GM12878 (cell line): ENCODE measurements around the gene RAD51B. TPM values are rescaled to one million over a fixed set of nuclear protein-coding genes. Genes with fewer than 3 reads are reported as not detected.

Experiments used
- E2F4 ChIP-seq: IDR thresholded peaks from 2 replicates; pipeline ENCODE4 v1.6.1; 2012; ENCODE audit warnings: low read depth, low read length, improper control_type of control experiment
- ELK1 ChIP-seq: IDR thresholded peaks from 2 replicates; pipeline ENCODE4 v1.6.1; 2012; ENCODE audit warnings: low read depth, low read length, improper control_type of control experiment
- MYB ChIP-seq: fragments of 150-350 bp; IDR thresholded peaks from 2 replicates; pipeline ENCODE4 v1.6.1; 2014; ENCODE audit warnings: mild to moderate bottlenecking, low read depth, low read length, borderline replicate concordance
- MYC ChIP-seq: IDR thresholded peaks from 2 replicates; pipeline ENCODE4 v1.6.1; 2011; ENCODE audit warnings: mild to moderate bottlenecking, low read length, moderate library complexity, inconsistent platforms; ENCODE audit not compliant: insufficient read depth, insufficient replicate concordance, insufficient read length, severe bottlenecking
- NR2C2 ChIP-seq: IDR thresholded peaks from 2 replicates; pipeline ENCODE4 v1.6.1; 2011; ENCODE audit warnings: borderline replicate concordance, low read depth; ENCODE audit not compliant: control insufficient read depth, insufficient read length
- PRDM15 ChIP-seq: fragments of 450-650 bp; formaldehyde crosslinking; IDR thresholded peaks from 2 replicates; pipeline ENCODE4 v1.4.0; 2020; ENCODE audit warnings: mild to moderate bottlenecking, moderate library complexity
- SMAD1 ChIP-seq: fragments of 450-650 bp; IDR thresholded peaks from 2 replicates; pipeline ENCODE4 v1.6.1; 2018; ENCODE audit warnings: mild to moderate bottlenecking, low read depth; ENCODE audit not compliant: partially characterized antibody
- SREBF1 ChIP-seq: IDR thresholded peaks from 2 replicates; pipeline ENCODE4 v1.6.1; 2012; ENCODE audit warnings: mild to moderate bottlenecking, low read length
- SREBF2 ChIP-seq: IDR thresholded peaks from 2 replicates; pipeline ENCODE4 v1.6.1; 2012; ENCODE audit warnings: mild to moderate bottlenecking, low read length
- TARDBP ChIP-seq: IDR thresholded peaks from 2 replicates; pipeline ENCODE4 v1.6.1; 2016; ENCODE audit warnings: borderline replicate concordance
- TBL1XR1 ChIP-seq: IDR thresholded peaks from 2 replicates; pipeline ENCODE4 v1.6.1; 2012; ENCODE audit warnings: low read depth, low read length, improper control_type of control experiment
- ZBTB4 ChIP-seq: fragments of 450-650 bp; formaldehyde crosslinking; IDR thresholded peaks from 2 replicates; pipeline ENCODE4 v1.4.0; 2022; ENCODE audit warnings: mild to moderate bottlenecking, moderate library complexity
- ZNF592 ChIP-seq: fragments of 450-650 bp; IDR thresholded peaks from 2 replicates; pipeline ENCODE4 v1.6.1; 2017; ENCODE audit warnings: mild to moderate bottlenecking, moderate library complexity
- ZZZ3 ChIP-seq: IDR thresholded peaks from 2 replicates; pipeline ENCODE4 v1.6.1; 2011; ENCODE audit warnings: low read depth; ENCODE audit not compliant: control insufficient read depth, insufficient read length
- polyA plus RNA-seq, 11 experiments: library from polyadenylated mRNA; depleted of rRNA in 4 of 11; unstranded in 6 of 11; stranded (reverse) in 5 of 11; fragments of >200 nt; fragmentation: Nextera tagmentation in 4 of 11; fragmentation: Illumina TruSeq in 1 of 11; extraction: Ambion mirVana in 4 of 11; extraction: Trizol in 1 of 11; gene quantifications; 1 replicate in 1 of 11; 2 replicates in 10 of 11; pipeline versions ENCODE4 v1.2.1 to v1.2.3, GENCODE V29; 2011 to 2016; ENCODE audit warnings: inconsistent platforms in 2 of 11, missing spikeins in 2 of 11, low read depth in 1 of 11
- total RNA-seq, 4 experiments: library from RNA; depleted of rRNA in 3 of 4; stranded (reverse); fragments of >200 nt in 3 of 4; fragmentation: Illumina TruSeq in 1 of 4; extraction: Trizol in 1 of 4; gene quantifications; 2 replicates each; pipeline versions ENCODE4 v1.2.1 to v1.2.3, GENCODE V29; 2013 to 2021

Gene RAD51B
- total and polyA plus RNA-seq, 10 of the 15 experiments (the other 5 are each of a cell fraction or from before 2014, with no cell fraction given): 9.8 to 26.8 (median 21.3) TPM

- TF ChIP-seq SREBF2 (no peak), MYB (no peak), ZZZ3 (no peak), NR2C2 (no peak), E2F4 (no peak), SREBF1 (no peak), MYC (no peak), SMAD1 (no peak), ZNF592 (peak; percentile 90; the same call in 1 of the 2 replicates), PRDM15 (CRISPR knock-in tag) (no peak), ZBTB4 (CRISPR knock-in tag) (no peak), TARDBP (no peak), ELK1 (no peak), TBL1XR1 (peak; percentile 98)
Measured at GRCh38 chr14:68210729-68211299, 391.2 kb downstream of the RAD51B start (continued).
